HepG2 (cell line): Measurements from ENCODE around the gene EIF6. TPM values are rescaled to one million over a fixed set of nuclear protein-coding genes. Genes with fewer than 3 reads are reported as not detected.

ENCODE experiments used
- ATAC-seq: fragments of 200-7000 bp; cut with Tn5 transposase; 3 replicates; pipeline ENCODE4 v1.9.1; 2020; ENCODE audit warnings: mild to moderate bottlenecking, moderate library complexity
- BruUV-seq: library from RNA; stranded (reverse); fragments of 400-500 nt; replicated peaks from 2 replicates; lab custom pipeline; 2021; lab: Mats Ljungman, UMichigan
- CTCF ChIA-PET: fragments of 300-600 bp; formaldehyde crosslinking; extraction: SDS; loops from one replicate; lab custom pipeline; 2021; ENCODE audit warnings: low total read pairs, inconsistent platforms, low intra/inter-chr PET ratio; lab: Yijun Ruan, JAX
- POLR2A ChIA-PET: fragments of 350-600 bp; sonication (Branson Sonifier 250); formaldehyde crosslinking; loops from one replicate; lab custom pipeline; 2020; ENCODE audit warnings: antibody characterized with exemption, inconsistent platforms; lab: Yijun Ruan, JAX
- DNase-seq: peaks from one replicate; pipeline ENCODE4 v3.0.0-alpha.2; 2015; ENCODE audit warnings: low spot score
- FAIRE-seq: peaks from 3 replicates; lab custom pipeline; 2011; peaks lifted over from hg19 to GRCh38; lab: Jason Lieb, UNC
- H2AFZ ChIP-seq: one replicate; pipeline ENCODE4 v1.6.1; 2011; ENCODE audit warnings: low read length, inconsistent platforms
- H3K27ac ChIP-seq: fragments of 300-600 bp; 3 replicates; pipeline ENCODE4 v1.8.0; 2011; ENCODE audit warnings: mixed run types, mild to moderate bottlenecking, mixed read lengths, low read length, inconsistent platforms; ENCODE audit not compliant: insufficient read depth; ENCODE audit errors: extremely low read length
- H3K27me3 ChIP-seq, 2 experiments: fragments of 200-600 bp in 1 of 2; 2 replicates in 1 of 2; 3 replicates in 1 of 2; pipeline versions ENCODE4 v1.6.0 to v1.8.0; 2011; ENCODE audit warnings: low read length in 2 of 2, mild to moderate bottlenecking in 2 of 2, moderate library complexity in 2 of 2, inconsistent platforms in 1 of 2; ENCODE audit not compliant: insufficient read depth in 2 of 2, control insufficient read depth in 1 of 2
- H3K36me3 ChIP-seq, 2 experiments: fragments of 200-600 bp in 1 of 2; replicated peaks in 1 of 2; 2 replicates in 1 of 2; 3 replicates in 1 of 2; pipeline versions ENCODE4 v1.5.1 to v1.8.0; 2011; ENCODE audit warnings: low read length in 2 of 2, inconsistent platforms in 1 of 2; ENCODE audit not compliant: insufficient read depth in 2 of 2, control insufficient read depth in 1 of 2
- H3K4me1 ChIP-seq: 2 replicates; pipeline ENCODE4 v1.5.1; 2012; ENCODE audit warnings: low read length, inconsistent platforms; ENCODE audit not compliant: insufficient read depth
- H3K4me2 ChIP-seq: 2 replicates; pipeline ENCODE4 v1.6.0; 2011; ENCODE audit warnings: low read depth, low read length, inconsistent platforms
- H3K4me3 ChIP-seq, 3 experiments: fragments of 200-600 bp in 1 of 3; sonication (generic), shearing (Covaris generic) in 1 of 3; replicated peaks in 1 of 3; 2 replicates each; pipeline ENCODE4 v1.5.1; 2011 to 2016; ENCODE audit warnings: low read length in 3 of 3, inconsistent platforms in 2 of 3, low read depth in 2 of 3, mild to moderate bottlenecking in 2 of 3, control low read depth in 1 of 3, mixed read lengths in 1 of 3; ENCODE audit not compliant: insufficient read depth in 1 of 3
- H3K79me2 ChIP-seq: one replicate; pipeline ENCODE4 v1.6.1; 2011; ENCODE audit warnings: low read length, inconsistent platforms; ENCODE audit not compliant: insufficient read depth
- H3K9ac ChIP-seq: 2 replicates; pipeline ENCODE4 v1.6.0; 2011; ENCODE audit warnings: mild to moderate bottlenecking, low read depth, low read length, inconsistent platforms; ENCODE audit not compliant: insufficient read depth
- H3K9me3 ChIP-seq: 2 replicates; pipeline ENCODE4 v1.5.1; 2012; ENCODE audit warnings: mild to moderate bottlenecking, low read length
- H4K20me1 ChIP-seq: 2 replicates; pipeline ENCODE4 v1.6.0; 2011; ENCODE audit warnings: inconsistent platforms, mild to moderate bottlenecking, low read length, moderate library complexity; ENCODE audit not compliant: insufficient read depth
- HMGXB4 ChIP-seq, 2 experiments: sonication (generic) in 1 of 2; formaldehyde crosslinking in 1 of 2; IDR thresholded peaks; 2 replicates each; pipeline versions ENCODE4 v1.4.0 to v1.6.1; 2018 to 2020; ENCODE audit warnings: missing genetic modification reagents in 2 of 2, borderline replicate concordance in 1 of 2, low read depth in 1 of 2, mild to moderate bottlenecking in 1 of 2, missing biosample characterization in 1 of 2
- IKZF4 ChIP-seq: sonication (generic); formaldehyde crosslinking; IDR thresholded peaks from 2 replicates; pipeline ENCODE4 v1.5.1; 2020; ENCODE audit warnings: borderline replicate concordance, mild to moderate bottlenecking, low read depth, missing genetic modification reagents; ENCODE audit errors: not compliant biosample characterization
- KAT7 ChIP-seq: IDR thresholded peaks from 2 replicates; pipeline ENCODE4 v1.6.1; 2018; ENCODE audit warnings: borderline replicate concordance, missing compliant biosample characterization
- MAZ ChIP-seq, 2 experiments: sonication (generic) in 1 of 2; formaldehyde crosslinking in 1 of 2; IDR thresholded peaks; 2 replicates each; pipeline versions ENCODE4 v1.5.0 to v1.6.1; 2012 to 2020; ENCODE audit warnings: low read depth in 2 of 2, mild to moderate bottlenecking in 2 of 2, borderline replicate concordance in 1 of 2, improper control_type of control experiment in 1 of 2, low read length in 1 of 2, missing genetic modification reagents in 1 of 2, moderate library complexity in 1 of 2
- NR1H2 ChIP-seq: sonication (generic); formaldehyde crosslinking; IDR thresholded peaks from 2 replicates; pipeline ENCODE4 v1.8.1; 2022; ENCODE audit warnings: low read depth, missing genetic modification reagents, borderline replicate concordance
- NR2C2 ChIP-seq: sonication (generic); formaldehyde crosslinking; IDR thresholded peaks from 2 replicates; pipeline ENCODE4 v1.4.0; 2020; ENCODE audit warnings: missing genetic modification reagents, mild to moderate bottlenecking, moderate library complexity, borderline replicate concordance
- SCMH1 ChIP-seq: sonication (generic); formaldehyde crosslinking; IDR thresholded peaks from 2 replicates; pipeline ENCODE4 v1.9.0; 2021; ENCODE audit warnings: missing genetic modification reagents, mild to moderate bottlenecking, borderline replicate concordance
- TERF1 ChIP-seq: sonication (generic); formaldehyde crosslinking; IDR thresholded peaks from 2 replicates; pipeline ENCODE4 v1.8.0; 2022; ENCODE audit warnings: mild to moderate bottlenecking, missing genetic modification reagents, moderate library complexity
- XRCC5 ChIP-seq: fragments of 200-400 bp; formaldehyde crosslinking; optimal IDR thresholded peaks from 2 replicates; pipeline ENCODE3; 2017; ENCODE audit warnings: mild to moderate bottlenecking, low read length
- ZBTB38 ChIP-seq: sonication (generic); formaldehyde crosslinking; IDR thresholded peaks from 2 replicates; pipeline ENCODE4 v1.5.1; 2020; ENCODE audit warnings: mild to moderate bottlenecking, missing genetic modification reagents
- ZNF34 ChIP-seq: sonication (generic); formaldehyde crosslinking; IDR thresholded peaks from 2 replicates; pipeline ENCODE4 v1.4.0; 2020; ENCODE audit warnings: mild to moderate bottlenecking, missing genetic modification reagents, borderline replicate concordance
- ZNF383 ChIP-seq: sonication (generic); formaldehyde crosslinking; IDR thresholded peaks from 2 replicates; pipeline ENCODE4 v1.4.0; 2020; ENCODE audit warnings: missing genetic modification reagents, mild to moderate bottlenecking, borderline replicate concordance
- ZNF414 ChIP-seq: sonication (generic); formaldehyde crosslinking; IDR thresholded peaks from 2 replicates; pipeline ENCODE4 v1.5.0; 2020; ENCODE audit warnings: missing genetic modification reagents
- ZNF44 ChIP-seq: sonication (generic); formaldehyde crosslinking; IDR thresholded peaks from 2 replicates; pipeline ENCODE4 v1.5.1; 2020; ENCODE audit warnings: mild to moderate bottlenecking, missing genetic modification reagents
- ZNF678 ChIP-seq: sonication (generic); formaldehyde crosslinking; IDR thresholded peaks from 2 replicates; pipeline ENCODE4 v1.4.0; 2020; ENCODE audit warnings: mild to moderate bottlenecking, missing genetic modification reagents
- ZNF772 ChIP-seq: sonication (generic); formaldehyde crosslinking; IDR thresholded peaks from 2 replicates; pipeline ENCODE4 v1.5.0; 2020; ENCODE audit warnings: mild to moderate bottlenecking, missing genetic modification reagents
- WGBS: methylation state at CpG from one replicate; pipeline ENCODE4 v1.1.6; 2017; ENCODE audit warnings: low lambda C conversion rate; 5-methylcytosine and 5-hydroxymethylcytosine counted together
- in situ Hi-C: cut with HindIII; loops from 2 replicates; pipeline ENCODE4 v1.10.0; 2017; ENCODE audit warnings: low pct_unique_long_range_greater_than_20kb; ENCODE audit not compliant: extremely low pct_ligation_motif_present
- intact Hi-C: fragments of 100-400 bp; cut with micrococcal nuclease; formaldehyde crosslinking; loops from one replicate; pipeline ENCODE4 v1.10.0; 2022; ENCODE audit not compliant: unreplicated experiment
- polyA plus RNA-seq, 8 experiments: library from polyadenylated mRNA; depleted of rRNA in 3 of 8; stranded (reverse) in 7 of 8; unstranded in 1 of 8; fragments of >200 nt; fragmentation: Illumina TruSeq in 4 of 8; extraction: Trizol in 4 of 8; gene quantifications; 2 replicates each; pipeline versions ENCODE4 v1.2.1 to v1.2.3, GENCODE V29; 2011 to 2016; ENCODE audit warnings: low read depth in 4 of 8, missing spikeins in 1 of 8, mixed read lengths in 1 of 8; ENCODE audit not compliant: insufficient read depth in 1 of 8
- total RNA-seq, 5 experiments: library from RNA; depleted of rRNA; stranded (reverse); fragments of >200 nt; fragmentation: Illumina TruSeq; extraction: Trizol; gene quantifications; 2 replicates each; pipeline ENCODE4 v1.2.3, GENCODE V29; 2016; ENCODE audit warnings: low read depth in 1 of 5

The EIF6 gene
- total and polyA plus RNA-seq, 2 of the 13 experiments (the other 11 are each of a cell fraction or from before 2014, with no cell fraction given): 462 to 466 TPM

GRCh38 chr20:35326740-35327073 lies 42.1 kb upstream of the EIF6 start (continued):
- TF ChIP-seq TERF1 (CRISPR knock-in tag) (no peak), ZNF34 (CRISPR knock-in tag) (0 out of 2 replicates have a peak, but pooled peaks have one; percentile 14), ZNF678 (CRISPR knock-in tag) (peak; percentile 36; the same call in 1 of the 2 replicates)

GRCh38 chr20:35326021-35326739 lies 41.6 kb upstream of the EIF6 start:
- no peak overlapping the region; a peak in 1 of 6 replicates for H3K4me3 ChIP-seq
- no peaks in the 10 kb centered on the region for H3K36me3 ChIP-seq
- no peaks in the 10 kb centered on the region for H4K20me1 ChIP-seq
- FAIRE-seq (peak; percentile 23), ATAC-seq (no peak), DNase-seq (no peak)
- peak overlapping the region; percentile 74 for H3K27ac ChIP-seq
- H3K9ac ChIP-seq: peak overlapping the region; percentile 7
- in situ Hi-C loops (no loop called here), intact Hi-C loops (no loop called here)
- H3K4me1 ChIP-seq: peaks cover 51% of the 10 kb centered on the region
- H2AFZ ChIP-seq: no peak overlapping the region
- ChIA-PET CTCF (interaction anchor here (6.9 kb wide), 1 partner anchor 22 kb away, joined by 204 read pairs; no protein-coding TSS in a partner anchor), POLR2A (interaction anchor here (0.8 to 3.9 kb wide), 9 partner anchors 9 to 291 kb away, joined by 3 to 78 read pairs (median 10); partner anchors contain the start of genes CEP250 and EIF6)
- H3K27me3 ChIP-seq: no peaks in the 10 kb centered on the region
- H3K79me2 ChIP-seq: no peaks in the 10 kb centered on the region
- peak overlapping the region; percentile 54; the same call in 1 of the 2 replicates for H3K4me2 ChIP-seq
- H3K9me3 ChIP-seq: no peaks in the 10 kb centered on the region
- no TSS peak for BruUV-seq
- WGBS: 90% methylated on average over 11 of the region's 11 CpGs
- TF ChIP-seq SCMH1 (CRISPR knock-in tag): no peak
- TF ChIP-seq ZNF772: 0 out of 2 replicates have a peak, but pooled peaks have one; percentile 56
- TF ChIP-seq NR2C2: no peak
- peak; percentile 26; the same call in 1 of the 2 replicates for TF ChIP-seq ZNF414 (CRISPR knock-in tag)
- peak; percentile 41 for TF ChIP-seq IKZF4 (CRISPR knock-in tag)
- TF ChIP-seq ZNF44: peak; percentile 13; the same call in 1 of the 2 replicates
- TF ChIP-seq HMGXB4 (CRISPR knock-in tag; IDR thresholded peaks at IDR 0.05; ENCODE audit: borderline replicate concordance in 1 of 2, low read depth in 1 of 2): 0 out of 4 replicates have a peak, but pooled peaks of 1 of the 2 experiments have one; percentile 17
- 0 out of 2 replicates have a peak, but pooled peaks have one; percentile 4 for TF ChIP-seq ZNF383 (CRISPR knock-in tag)
- peak; percentile 45 for TF ChIP-seq ZBTB38 (CRISPR knock-in tag)
- no peak for TF ChIP-seq MAZ (IDR thresholded peaks at IDR 0.05; ENCODE audit: borderline replicate concordance, low read depth, low read length)
- TF ChIP-seq MAZ (CRISPR knock-in tag; IDR thresholded peaks at IDR 0.05; ENCODE audit: low read depth): peak; percentile 47; the same call in 1 of the 2 replicates
- TF ChIP-seq NR1H2 (CRISPR knock-in tag): no peak
- no peak for TF ChIP-seq KAT7 (CRISPR knock-in tag)
- TF ChIP-seq XRCC5: peak; percentile 30
